ENCODE results near the gene ASPSCR1.
"Not testable (repeated sequence)": the region's sequence is repeated elsewhere in the genome, so short reads cannot be mapped to it uniquely, and the experiment has no call there.

ASPSCR1 gene

GRCh38 chr17:81961521-81962498, 15.6 kb upstream of the ASPSCR1 start:
- no peak for DNase-seq

GRCh38 chr17:81962499-81963441, 14.7 kb upstream of the ASPSCR1 start:
- DNase-seq: no peak

GRCh38 chr17:81964081-81964849, 13.2 kb upstream of the ASPSCR1 start:
- DNase-seq: no peak

GRCh38 chr17:81966343-81967243, 10.8 kb upstream of the ASPSCR1 start:
- DNase-seq: peak; percentile 72

- DNase-seq: no peak
Observed at GRCh38 chr17:81967244-81967532, 10.2 kb upstream of the ASPSCR1 start.

- DNase-seq: peak; percentile 91
Observed at GRCh38 chr17:81967533-81968395, 9.7 kb upstream of the ASPSCR1 start.

GRCh38 chr17:81968396-81968745, 9.1 kb upstream of the ASPSCR1 start:
- no peak for DNase-seq

GRCh38 chr17:81968850-81969812, 8.3 kb upstream of the ASPSCR1 start:
- no peak for DNase-seq

- DNase-seq: no peak
Observed at GRCh38 chr17:81973432-81973831, 4.0 kb upstream of the ASPSCR1 start.

GRCh38 chr17:81976332-81977210, 858 bp upstream of the ASPSCR1 start:
- DNase-seq: peak; percentile 81

- no peak for DNase-seq
Observed at GRCh38 chr17:81978524-81979298, 1.3 kb downstream of the ASPSCR1 start.

GRCh38 chr17:81980122-81980521, 2.7 kb downstream of the ASPSCR1 start:
- no peak for DNase-seq

- no peak for DNase-seq
Observed at GRCh38 chr17:81980707-81981343, 3.4 kb downstream of the ASPSCR1 start.

GRCh38 chr17:81981511-81981910, 4.1 kb downstream of the ASPSCR1 start:
- DNase-seq: not testable (repeated sequence)

GRCh38 chr17:81983011-81983638, 5.7 kb downstream of the ASPSCR1 start:
- no peak for DNase-seq

- DNase-seq: no peak
Observed at GRCh38 chr17:81983639-81984373, 6.4 kb downstream of the ASPSCR1 start.

Data from NCI-H510A treated with DMSO at 0.1 percent for 48 hours (cell line).